HL-60 (cell line): ENCODE results near the gene TXNDC2.

Source experiments
- DNase-seq, 2 experiments: peaks; one replicate each; pipeline ENCODE4 v3.0.0-alpha.2; 2010 to 2020; ENCODE audit warnings: low read depth in 1 of 2, low spot score in 1 of 2
- H3K27ac ChIP-seq: fragments of 250-450 bp; sonication (Bioruptor Pico); replicated peaks from 2 replicates; pipeline ENCODE4 v1.5.1; 2020; ENCODE audit warnings: mild to moderate bottlenecking, moderate library complexity
- H3K27me3 ChIP-seq: fragments of 250-450 bp; sonication (Bioruptor Pico); 2 replicates; pipeline ENCODE4 v1.5.1; 2021; ENCODE audit warnings: mild to moderate bottlenecking, moderate library complexity; ENCODE audit not compliant: insufficient read depth, poor library complexity, severe bottlenecking
- H3K4me3 ChIP-seq: replicated peaks from 2 replicates; pipeline ENCODE4 v1.5.1; 2011; ENCODE audit warnings: mild to moderate bottlenecking, control low read depth, low read length; ENCODE audit not compliant: insufficient read depth
- GABPA ChIP-seq: IDR thresholded peaks from 2 replicates; pipeline ENCODE4 v1.6.1; 2012; ENCODE audit warnings: low read depth
- POLR2AphosphoS5 ChIP-seq: IDR thresholded peaks from 2 replicates; pipeline ENCODE4 v1.6.1; 2012; ENCODE audit warnings: low read depth
- SPI1 ChIP-seq: IDR thresholded peaks from 2 replicates; pipeline ENCODE4 v1.6.1; 2012; ENCODE audit warnings: low read depth, mild to moderate bottlenecking, borderline replicate concordance
- TF ChIP-seq, protein P1 (sequence below): IDR thresholded peaks from one replicate; pipeline ENCODE4 v1.5.1; 2011; ENCODE audit warnings: low read length, control low read depth, inconsistent platforms; ENCODE audit not compliant: insufficient read depth
- TF ChIP-seq, protein P2 (sequence below): IDR thresholded peaks from 2 replicates; pipeline ENCODE4 v1.6.1; 2012; ENCODE audit warnings: low read depth; ENCODE audit not compliant: insufficient replicate concordance

The TXNDC2 gene

DNA sequence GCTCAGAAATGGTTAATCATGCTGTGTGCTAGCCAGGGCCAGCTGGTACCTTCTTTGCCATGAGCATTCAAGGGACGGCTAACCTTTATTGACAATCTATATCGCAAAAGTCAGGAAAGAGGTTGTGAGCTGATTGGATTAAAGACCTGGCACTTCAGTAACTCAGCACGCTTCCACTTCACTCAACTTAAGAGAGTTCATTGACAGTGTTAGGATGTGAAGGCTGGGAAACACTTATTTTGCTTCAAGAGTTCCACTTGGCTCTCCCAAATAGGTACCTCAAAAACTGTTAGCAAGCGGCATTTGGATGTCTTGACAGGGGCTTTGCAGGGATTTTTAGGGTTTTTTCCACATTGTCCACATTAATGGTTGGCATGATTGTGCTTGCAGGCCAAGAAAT lies 25.1 kb upstream of the TXNDC2 start:
- DNase-seq = no peak
- TF ChIP-seq GABPA = no peak
- TF ChIP-seq, protein P1, sequence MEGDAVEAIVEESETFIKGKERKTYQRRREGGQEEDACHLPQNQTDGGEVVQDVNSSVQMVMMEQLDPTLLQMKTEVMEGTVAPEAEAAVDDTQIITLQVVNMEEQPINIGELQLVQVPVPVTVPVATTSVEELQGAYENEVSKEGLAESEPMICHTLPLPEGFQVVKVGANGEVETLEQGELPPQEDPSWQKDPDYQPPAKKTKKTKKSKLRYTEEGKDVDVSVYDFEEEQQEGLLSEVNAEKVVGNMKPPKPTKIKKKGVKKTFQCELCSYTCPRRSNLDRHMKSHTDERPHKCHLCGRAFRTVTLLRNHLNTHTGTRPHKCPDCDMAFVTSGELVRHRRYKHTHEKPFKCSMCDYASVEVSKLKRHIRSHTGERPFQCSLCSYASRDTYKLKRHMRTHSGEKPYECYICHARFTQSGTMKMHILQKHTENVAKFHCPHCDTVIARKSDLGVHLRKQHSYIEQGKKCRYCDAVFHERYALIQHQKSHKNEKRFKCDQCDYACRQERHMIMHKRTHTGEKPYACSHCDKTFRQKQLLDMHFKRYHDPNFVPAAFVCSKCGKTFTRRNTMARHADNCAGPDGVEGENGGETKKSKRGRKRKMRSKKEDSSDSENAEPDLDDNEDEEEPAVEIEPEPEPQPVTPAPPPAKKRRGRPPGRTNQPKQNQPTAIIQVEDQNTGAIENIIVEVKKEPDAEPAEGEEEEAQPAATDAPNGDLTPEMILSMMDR = no peak
- no peak for TF ChIP-seq SPI1
- no peak for TF ChIP-seq POLR2AphosphoS5
- TF ChIP-seq, protein P2, sequence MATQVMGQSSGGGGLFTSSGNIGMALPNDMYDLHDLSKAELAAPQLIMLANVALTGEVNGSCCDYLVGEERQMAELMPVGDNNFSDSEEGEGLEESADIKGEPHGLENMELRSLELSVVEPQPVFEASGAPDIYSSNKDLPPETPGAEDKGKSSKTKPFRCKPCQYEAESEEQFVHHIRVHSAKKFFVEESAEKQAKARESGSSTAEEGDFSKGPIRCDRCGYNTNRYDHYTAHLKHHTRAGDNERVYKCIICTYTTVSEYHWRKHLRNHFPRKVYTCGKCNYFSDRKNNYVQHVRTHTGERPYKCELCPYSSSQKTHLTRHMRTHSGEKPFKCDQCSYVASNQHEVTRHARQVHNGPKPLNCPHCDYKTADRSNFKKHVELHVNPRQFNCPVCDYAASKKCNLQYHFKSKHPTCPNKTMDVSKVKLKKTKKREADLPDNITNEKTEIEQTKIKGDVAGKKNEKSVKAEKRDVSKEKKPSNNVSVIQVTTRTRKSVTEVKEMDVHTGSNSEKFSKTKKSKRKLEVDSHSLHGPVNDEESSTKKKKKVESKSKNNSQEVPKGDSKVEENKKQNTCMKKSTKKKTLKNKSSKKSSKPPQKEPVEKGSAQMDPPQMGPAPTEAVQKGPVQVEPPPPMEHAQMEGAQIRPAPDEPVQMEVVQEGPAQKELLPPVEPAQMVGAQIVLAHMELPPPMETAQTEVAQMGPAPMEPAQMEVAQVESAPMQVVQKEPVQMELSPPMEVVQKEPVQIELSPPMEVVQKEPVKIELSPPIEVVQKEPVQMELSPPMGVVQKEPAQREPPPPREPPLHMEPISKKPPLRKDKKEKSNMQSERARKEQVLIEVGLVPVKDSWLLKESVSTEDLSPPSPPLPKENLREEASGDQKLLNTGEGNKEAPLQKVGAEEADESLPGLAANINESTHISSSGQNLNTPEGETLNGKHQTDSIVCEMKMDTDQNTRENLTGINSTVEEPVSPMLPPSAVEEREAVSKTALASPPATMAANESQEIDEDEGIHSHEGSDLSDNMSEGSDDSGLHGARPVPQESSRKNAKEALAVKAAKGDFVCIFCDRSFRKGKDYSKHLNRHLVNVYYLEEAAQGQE = no peak

DNA sequence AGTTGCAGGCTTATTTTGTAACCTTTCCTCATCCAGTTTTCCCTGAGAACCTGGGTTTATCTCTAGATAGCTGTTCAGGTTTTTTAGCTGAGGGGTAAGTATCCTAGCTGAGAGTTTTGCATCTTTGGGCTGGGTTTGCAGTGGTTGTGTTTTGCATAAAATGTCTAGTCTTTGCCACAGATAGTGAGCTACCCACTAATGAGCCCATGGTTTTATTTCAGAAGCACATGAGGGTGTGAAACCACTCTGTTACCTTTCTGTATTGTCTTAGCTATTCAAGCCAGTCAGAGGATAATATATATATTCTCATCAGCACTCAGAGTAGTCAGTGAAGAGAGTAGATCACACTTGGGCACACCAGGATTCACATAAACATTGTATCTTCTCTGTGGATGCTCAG lies 24.6 kb upstream of the TXNDC2 start:
- TF ChIP-seq, protein P2 = no peak
- TF ChIP-seq GABPA (no peak), SPI1 (no peak), POLR2AphosphoS5 (no peak)
- TF ChIP-seq, protein P1 = no peak
- Histone ChIP-seq H3K4me3 (no peak overlapping the region), H3K27ac (no peak overlapping the region), H3K27me3 (no peaks in the 10 kb centered on the region)
- no peak for DNase-seq

More for the DNA sequence above, 25.1 kb upstream of the TXNDC2 start:
- Histone ChIP-seq H3K27me3 (no peaks in the 10 kb centered on the region), H3K27ac (no peak overlapping the region), H3K4me3 (no peak overlapping the region)

DNA sequence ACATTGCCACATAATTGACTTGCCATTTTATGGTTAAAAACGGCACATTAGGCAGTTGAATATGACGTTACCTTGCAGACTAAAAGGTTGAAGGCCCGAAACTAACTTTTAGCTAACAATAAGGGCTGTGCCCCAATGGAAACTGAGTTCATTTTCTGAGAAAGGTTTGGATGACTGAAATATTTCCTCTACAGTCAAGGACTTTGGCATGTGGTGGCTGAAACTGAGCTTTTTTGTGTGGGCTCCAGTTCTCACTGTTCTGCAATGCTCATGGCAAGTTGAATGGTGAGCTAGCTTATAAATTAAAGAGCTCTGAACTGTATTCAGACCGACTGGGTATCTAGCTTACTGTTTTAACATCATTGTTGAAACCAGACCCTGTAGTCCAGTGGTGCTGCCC lies 23.8 kb upstream of the TXNDC2 start:
- TF ChIP-seq, protein P1 = no peak
- no peak for TF ChIP-seq POLR2AphosphoS5
- no peak for TF ChIP-seq GABPA
- TF ChIP-seq SPI1 = no peak
- TF ChIP-seq, protein P2 = no peak

More for the DNA sequence above, 23.8 kb upstream of the TXNDC2 start:
- no peak overlapping the region for H3K27ac ChIP-seq
- DNase-seq = no peak
- H3K4me3 ChIP-seq = no peak overlapping the region
- no peaks in the 10 kb centered on the region for H3K27me3 ChIP-seq
